CD4-positive, alpha-beta T cell treated with Interleukin-12 subunit alpha and Interleukin-12 subunit beta, for 1 hour (primary cell): ENCODE measurements around the gene CFAP54.
"Not testable (repeated sequence)": the region's sequence is repeated elsewhere in the genome, so short reads cannot be mapped to it uniquely, and the experiment has no call there.

Experiments used
- DNase-seq: peaks from one replicate; pipeline ENCODE4 v3.0.0-alpha.2; 2020

The CFAP54 gene

DNA sequence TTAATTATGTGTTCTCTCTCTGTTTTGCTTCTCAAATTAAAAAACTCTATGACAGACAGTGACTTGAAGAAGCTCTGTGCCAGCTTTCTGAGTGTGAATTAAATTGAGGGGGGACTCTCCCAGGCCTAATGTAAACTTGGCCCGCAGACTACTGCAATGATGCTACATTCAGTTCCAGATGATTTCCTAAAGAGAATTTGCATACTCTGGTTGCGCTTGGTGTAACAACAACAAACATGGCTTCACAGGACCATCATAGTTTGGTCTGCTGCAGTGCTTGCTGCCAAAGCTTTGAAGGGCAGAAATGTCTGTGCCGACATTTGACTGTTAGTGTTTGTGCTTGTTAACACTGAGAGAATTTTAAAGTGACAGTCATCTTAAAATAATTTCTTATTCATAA lies 25.0 kb downstream of the CFAP54 start:
- DNase-seq = no peak

DNA sequence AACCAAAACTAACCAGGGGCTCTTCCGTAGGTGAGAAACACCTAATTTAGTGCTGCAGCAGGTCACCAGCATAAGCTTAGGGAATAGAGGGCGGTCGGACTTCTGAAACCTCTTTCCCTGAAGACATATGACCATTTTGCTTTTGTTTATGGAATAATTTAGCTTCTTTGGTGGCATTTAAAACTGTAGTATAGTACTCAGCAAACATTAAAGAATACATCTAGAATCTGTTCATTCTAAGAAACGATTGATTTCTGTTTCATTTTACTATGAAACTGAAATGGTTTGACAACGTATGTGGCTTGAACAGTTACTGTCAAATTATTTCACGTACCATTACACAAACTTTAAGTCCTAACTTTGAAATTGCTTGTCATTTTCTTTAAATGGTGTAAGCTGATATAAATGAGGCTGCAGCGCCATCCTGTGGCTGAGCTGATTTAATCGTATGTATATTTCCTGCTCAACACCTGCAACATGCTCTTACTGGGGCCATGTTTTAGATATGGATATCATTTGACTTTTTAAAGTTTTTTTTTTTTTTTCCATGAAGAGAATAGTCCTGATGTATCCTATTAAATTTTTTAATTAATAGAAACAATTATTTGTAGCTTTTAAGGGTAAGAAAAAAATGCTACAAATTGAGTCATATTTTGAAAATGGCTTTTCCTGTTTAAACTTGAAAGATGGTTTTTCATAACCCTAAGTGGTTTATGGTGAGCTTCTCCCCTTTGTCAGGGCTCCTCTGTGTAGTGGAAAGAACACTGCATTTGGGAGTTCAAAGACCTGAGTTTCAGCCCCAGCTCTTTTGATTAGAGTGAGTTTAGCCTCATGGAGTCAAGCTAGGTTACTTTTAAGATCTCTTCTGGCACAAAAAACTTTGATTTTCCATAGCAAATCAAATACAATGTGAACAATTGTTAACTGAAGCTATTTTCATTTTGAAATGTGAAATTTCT lies 27.4 kb downstream of the CFAP54 start:
- DNase-seq = peak; percentile 86

DNA sequence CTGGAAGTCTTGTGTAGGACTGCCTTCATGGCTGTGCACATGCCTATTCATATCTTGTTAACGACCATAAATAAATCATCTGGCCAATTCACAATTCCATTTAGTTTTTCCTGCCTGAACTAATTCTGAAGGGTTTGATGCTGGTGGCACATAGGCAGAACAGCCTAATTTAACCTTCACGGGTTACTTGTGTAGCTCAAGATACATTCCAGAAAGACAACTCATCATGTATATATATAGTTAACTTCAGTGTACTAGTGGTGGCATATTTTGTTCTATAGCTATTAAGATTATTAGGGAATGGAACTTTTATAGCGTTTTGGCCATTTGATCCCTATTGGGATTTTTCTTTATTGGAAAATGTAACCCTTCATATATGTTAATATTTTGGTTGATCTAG lies 31.4 kb downstream of the CFAP54 start:
- no peak for DNase-seq

DNA sequence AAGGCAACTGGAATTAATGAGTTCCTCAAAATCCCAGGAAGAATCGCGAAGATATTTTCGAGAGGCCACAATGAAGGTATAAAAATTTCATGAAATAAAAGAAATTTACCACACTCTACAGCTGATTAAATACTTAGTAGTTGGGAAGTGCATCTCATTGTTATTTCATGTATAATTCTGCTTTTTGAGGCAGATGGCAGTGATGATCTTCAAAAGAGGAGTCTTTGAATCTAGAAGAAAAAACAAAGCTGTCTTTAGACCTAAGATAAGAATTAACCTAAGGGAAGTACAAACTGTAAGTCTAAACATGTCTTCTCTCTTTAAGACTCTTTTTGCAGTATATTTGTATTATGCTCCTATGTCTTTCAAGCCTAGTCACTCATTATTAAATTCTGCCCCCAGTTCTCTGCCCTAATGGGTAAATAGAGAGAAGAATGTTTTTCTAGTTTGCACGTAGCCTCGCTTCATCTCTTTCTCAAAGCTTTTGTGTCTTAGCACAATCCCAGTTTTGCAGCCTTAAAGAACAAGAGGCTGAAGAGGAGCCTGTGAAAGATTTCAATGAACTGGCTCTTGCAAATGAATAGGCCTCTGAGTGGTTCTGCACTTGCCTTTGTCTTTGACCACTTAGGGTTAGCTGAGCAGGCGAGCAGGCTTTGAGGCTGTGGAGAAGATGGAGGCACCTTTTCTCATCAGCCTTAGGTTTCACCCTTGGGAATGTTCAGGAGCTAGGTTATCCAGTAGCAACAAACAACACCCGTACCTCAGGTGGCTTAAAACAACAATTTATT lies 32.7 kb downstream of the CFAP54 start:
- DNase-seq = no peak

DNA sequence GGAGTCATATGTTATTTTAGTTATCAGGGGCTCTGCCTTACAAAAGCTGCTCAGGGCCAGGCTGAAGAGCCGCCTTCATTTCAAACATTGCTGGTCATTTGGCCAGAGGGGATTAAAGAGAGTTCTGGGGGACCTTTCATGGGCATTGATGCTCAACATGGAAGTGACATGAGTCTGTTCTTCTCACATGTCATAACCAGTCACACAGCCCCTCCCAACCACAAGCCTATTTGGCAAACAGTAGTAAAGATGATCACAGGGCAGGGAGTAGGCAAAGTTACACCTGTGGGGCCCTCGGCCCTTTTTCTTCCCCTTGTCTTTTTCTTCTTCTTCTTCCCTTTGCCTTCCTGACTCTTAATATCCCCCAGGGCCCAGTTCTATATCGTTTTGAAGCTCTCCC lies 33.3 kb downstream of the CFAP54 start:
- DNase-seq = no peak

DNA sequence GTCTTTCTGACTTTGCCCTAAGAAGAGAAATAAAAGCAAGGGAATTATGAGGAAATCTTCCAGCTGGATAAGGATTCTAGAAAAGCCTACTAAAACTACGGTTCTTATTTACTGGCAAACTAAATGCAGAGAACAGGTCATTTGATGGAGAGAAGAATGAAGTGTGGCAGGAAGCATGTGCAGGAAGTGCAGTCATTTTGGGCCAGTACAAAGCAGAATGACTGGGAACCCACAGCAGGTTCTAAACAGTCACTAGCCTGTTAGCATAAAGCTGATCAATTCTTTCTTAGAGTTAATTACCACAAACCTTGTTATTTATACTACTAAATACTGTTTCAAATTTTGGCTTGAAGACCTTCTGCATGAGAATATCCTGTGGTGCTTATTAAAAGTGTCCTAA lies 36.7 kb downstream of the CFAP54 start:
- DNase-seq = no peak

DNA sequence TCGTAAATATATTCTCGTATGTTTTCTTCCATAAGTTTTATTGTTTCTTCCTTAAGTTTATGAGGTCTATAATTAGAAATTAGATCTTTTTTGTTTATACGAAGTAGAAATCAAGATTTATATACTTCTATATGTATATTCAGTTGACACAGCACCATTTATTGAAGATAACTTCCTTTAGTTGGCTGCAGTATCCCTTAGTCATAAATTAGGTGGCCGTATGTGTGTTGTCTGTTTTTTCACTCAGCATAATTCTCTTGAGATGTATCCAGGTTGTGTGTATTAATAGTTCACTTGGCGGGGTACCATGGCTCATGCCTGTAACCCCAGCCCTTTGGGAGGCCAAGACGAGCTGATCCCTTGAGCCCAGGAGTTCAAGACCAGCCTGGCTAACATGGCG lies 40.5 kb downstream of the CFAP54 start:
- DNase-seq = no peak

DNA sequence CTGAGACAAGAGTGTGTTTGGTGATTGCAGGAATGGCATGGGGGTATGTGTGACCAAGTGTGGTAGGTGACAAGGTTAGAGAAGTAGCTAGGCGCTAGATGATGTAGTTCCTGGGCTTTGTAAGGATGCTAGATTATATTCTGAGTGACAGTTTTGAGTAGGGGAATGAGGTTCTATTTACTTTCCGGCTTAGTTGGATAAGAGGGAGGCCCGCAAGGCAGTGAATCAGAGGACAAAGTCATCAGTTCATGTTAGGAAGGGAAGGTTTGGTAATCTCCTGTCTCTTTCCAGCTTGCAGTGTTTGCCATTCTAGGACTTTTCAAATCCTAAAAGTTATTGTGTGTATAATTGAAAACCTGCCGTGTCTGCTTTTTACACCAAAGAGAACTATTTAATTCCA lies 45.0 kb downstream of the CFAP54 start:
- no peak for DNase-seq

DNA sequence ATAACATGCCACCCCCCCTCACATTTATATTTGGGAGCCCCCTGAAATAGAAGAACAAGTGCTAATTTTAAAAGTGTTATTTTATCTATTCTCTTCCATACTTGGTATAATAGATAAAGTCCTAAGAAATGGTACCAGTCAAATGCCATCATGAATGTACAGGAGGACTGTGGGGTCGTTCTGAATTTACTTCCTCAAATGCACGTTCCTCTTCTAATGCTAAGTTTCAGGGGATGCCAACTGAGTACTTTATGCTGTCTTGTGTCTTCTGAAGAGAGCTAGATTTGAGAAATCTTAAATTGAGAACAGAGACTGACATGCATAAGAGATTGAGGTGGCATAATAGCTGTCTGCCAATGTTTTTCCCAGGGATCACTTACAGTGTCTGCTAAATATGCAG lies 59.0 kb downstream of the CFAP54 start:
- DNase-seq = no peak

DNA sequence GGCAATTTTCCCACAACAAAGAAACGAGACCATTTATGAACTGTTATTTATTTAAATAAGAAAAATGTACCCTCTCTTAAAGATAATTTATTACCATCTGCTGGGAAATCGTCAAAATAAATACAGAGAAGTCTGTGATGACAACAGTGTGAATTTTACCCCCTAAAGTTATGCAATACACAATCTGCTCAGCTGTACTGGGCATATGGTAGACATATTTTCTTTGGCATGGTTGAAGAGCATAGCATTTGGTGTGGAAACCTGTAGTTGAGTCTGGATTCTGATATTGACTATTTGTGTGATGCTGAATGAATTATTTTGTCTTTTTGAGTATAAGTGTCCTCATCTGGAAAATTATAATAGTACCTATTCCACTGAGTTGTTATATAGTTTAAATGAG lies 60.0 kb downstream of the CFAP54 start:
- DNase-seq = no peak

DNA sequence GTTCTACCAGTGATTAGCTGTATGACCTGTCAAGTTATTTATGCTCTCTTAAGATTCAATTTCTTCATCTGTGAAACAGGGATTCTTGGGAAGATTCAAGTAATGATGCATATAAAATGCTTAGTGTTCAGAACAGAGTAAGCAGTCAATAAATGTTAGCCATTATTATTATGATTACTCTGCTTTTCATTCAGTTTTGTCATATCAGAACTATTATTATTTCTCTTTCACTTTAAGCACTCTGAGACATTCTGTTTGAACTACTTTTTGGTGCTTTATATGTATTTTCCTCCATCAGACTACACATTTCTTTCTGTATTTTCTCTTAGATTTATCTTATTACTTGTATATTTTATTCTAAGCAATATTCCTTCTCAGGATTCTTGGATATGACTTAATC lies 81.2 kb downstream of the CFAP54 start:
- no peak for DNase-seq

DNA sequence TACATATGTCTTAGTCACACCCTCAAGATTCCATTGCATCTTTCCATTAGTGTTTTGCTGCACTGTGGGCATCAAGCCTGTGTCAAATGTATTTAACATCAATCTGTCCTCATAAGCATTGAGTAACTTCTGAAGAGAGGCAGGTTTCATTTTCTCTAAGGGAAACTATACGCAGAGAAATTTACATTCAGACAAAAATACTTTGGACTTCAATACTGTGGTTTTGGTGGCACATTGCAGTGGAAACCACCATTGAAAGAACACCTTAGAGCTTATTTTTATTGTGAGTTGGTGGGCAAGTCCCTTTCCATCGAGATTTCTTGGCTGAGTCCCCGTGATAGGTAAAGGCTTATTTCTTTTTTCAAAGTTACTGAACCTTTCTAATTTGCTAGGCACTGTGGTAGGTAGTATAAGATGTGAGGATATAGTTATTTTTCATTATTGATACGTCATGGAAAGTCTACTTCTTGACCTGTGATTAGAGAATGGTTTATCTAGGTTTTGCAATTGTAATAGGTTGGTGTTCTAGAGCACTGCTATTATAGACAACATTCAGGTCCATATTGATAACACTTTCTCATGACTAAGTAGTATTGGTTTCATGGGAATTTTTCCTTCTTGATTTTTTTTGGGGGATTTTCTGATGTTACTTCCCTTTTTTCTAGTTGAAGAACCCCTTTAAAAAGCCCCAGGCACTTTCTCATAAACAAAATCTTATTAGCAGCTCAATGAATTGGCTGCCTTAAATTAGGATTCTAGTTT lies 81.9 kb downstream of the CFAP54 start:
- DNase-seq = peak; percentile 6

DNA sequence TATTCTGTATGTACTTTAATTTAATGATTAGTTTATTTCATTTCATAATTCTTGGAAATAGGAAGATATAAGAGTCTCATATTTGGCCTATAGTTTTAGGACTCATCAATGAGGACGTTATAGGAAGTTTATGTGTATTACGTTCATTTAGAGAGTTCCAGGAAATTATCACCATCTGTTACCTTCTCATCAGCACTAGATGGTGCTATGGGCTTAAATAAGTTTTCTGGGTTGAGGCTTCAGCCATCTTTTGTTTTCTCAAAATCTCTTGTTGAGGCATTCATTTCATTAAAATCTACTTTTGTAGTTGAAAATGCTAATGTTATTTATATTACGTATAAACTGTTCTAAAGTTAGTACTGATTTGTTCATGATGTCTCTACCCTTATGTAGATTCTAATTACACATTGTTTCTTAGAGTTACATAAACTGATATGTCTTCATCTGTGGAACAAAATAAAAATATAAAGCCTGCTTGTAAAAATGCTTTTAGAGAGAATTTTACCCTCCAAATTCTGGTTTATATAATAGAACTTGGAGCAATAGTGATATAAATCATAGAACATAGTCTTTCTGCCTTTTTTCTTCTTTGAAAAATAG lies 89.2 kb downstream of the CFAP54 start:
- peak; percentile 65 for DNase-seq

DNA sequence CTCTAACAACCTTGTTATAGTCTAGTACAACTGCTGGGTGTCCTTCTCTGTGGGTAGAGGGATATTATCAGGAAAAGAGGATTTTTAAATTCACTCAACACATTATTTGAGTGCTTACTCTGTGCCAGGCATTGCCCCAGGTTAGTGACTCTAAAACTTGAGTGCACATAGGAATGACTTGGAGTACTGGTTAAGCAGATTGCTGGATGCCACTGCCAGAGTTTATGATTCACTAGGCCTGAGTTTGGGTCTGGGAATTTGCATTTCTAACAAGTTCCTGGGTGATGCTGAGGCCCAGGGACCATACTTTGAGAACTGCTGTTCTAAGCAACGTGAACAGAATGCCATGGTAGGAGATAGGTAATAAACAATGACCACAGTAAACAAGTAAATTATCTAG lies 96.6 kb downstream of the CFAP54 start:
- DNase-seq = no peak

DNA sequence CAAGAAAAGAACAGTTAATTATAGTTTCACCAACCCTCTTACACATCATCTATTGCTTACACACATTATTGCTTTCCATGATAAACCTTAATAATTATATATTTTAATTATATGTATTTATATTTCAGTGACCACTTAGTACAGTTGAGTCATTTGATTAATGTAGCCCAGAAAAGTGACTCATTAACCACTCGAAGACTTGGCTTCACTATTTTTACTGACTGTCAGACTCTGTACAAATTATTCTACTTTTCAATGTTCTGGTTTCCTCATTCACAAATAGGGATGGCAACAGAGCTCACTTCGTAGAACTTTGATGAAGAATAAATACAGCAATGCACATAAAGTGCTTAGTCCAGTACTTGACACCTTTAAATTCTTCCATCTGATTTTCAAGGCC lies 98.3 kb downstream of the CFAP54 start:
- DNase-seq = no peak

DNA sequence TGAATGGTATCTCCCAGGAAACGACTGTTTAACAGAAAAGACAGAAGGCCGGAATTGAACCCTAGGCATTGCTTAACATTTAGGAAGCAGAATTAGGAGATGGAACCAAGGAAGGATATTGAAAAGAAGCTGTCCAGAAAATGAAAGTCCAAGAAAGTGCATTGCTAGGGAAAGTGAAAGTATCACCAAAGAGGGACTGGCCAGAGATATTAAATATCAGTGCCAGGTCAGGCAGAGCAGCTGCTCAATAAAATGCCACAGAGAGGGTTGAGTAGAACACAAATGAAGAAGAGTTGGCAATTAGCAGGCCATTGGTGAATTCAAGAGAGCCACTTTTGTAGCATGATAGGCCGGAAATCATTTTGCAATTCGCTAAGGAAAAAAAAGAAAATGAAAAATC lies 101.6 kb downstream of the CFAP54 start:
- DNase-seq = no peak

DNA sequence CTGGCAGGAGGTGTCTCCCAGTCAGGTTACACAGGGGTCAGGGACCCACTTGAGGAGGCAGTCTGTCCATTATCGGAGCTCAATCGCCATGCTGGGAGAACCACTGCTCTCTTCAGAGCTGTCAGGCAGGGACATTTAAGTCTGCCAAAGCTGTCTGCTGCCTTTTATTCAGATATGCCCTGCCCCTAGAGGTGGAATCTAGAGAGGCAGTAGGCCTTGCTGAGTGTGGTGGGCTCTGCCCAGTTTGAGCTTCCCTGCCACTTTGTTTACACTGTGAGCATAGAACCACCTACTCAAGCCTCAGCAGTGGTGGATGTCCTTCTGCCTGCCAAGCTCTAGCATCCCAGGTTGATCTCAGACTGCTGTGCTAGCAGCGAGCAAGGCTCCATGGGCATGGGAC lies 115.0 kb downstream of the CFAP54 start:
- not testable (repeated sequence) for DNase-seq

DNA sequence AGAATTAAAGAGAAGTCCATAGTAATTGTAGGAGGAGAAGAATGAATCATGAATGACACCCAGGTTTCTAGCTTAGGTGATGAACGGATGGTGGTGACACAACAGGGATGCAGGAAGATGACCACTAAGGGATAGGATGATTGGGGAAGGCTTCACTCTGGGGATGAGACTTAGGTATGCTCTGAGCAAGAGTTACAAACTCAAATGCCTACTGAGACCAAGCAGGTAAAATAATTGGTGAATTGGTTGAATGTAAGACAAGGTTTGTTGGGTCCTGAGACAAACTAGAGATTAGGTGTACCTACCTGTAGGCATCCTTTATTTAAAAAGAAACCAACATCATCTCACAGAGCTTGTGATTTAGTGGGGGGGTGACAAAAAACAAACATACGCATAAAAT lies 116.3 kb downstream of the CFAP54 start:
- DNase-seq = no peak

DNA sequence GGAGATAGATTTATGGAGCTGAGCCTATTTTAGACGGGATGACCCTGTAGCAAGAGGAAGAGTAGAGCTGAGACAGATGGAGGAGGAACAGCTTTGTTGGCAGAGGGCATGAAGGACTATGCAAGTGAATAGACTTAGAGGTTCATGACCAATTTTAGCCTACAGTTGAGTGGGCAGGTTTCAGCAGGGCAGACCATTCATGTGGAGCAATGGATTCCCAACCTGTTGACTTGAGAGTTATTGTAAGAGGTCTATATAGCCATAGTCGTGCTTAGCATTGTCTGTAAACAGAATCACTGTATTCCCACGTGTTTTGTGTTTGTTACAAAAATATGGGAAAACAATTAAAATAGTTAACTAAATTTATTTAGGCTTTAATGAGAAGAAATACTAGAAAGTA lies 116.8 kb downstream of the CFAP54 start:
- no peak for DNase-seq

DNA sequence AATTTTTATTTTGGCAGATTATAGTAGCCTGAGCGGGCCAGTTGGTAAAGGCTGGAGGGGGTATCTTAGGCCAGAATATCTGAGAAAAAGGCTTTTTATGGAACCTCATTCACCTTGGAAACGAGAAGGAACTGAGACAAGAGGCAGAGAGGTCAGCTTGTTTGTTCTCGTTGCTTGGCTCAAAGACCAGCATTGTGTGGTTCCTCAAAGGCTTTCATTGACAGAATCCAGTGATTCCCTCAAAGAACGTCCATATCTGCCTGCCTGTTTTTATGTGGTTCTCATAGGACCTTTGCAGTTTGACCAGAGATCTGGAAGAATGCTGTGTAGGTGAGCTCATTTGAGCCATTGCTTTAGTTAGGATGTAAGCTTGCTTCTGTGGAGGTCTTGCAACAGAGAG lies 117.3 kb downstream of the CFAP54 start:
- DNase-seq = no peak

DNA sequence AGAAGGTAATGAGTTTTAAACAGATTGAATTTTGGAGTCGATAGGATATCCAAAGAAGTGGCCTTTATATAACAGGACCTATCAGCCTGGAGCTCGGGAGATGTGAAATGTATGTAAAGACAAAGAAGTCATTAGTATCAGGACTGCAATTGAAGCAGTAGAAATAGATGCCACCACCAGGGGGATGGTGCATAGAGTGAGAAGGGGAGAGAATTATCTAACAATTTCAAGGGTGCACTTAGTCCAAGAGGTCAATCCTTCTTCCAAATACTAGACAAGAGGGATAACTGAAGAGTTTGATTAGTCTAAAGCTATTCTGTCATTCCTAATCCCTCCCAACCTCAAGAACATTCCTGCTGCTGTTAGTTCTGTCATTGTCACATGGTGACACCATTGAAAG lies 127.8 kb downstream of the CFAP54 start:
- no peak for DNase-seq

DNA sequence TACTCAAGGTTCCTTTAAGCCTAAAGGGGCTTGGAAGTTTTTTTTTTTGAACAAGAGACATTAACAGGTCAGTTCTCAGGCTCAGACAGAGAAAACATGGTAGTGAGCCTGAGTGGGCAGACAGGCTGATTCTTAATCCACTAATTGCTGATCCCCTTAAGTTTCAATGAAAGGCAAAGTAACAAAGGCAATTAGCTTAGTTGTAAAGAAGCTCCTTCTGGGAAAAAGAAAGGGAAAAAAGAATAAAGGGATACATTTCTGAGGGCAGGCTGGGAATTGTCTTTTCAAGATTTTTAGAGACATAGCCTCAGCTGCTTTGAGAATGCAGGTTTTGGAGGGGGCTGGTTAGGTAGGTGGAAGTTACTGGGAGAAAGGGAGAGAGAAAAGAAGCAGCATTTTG lies 133.8 kb downstream of the CFAP54 start:
- no peak for DNase-seq

DNA sequence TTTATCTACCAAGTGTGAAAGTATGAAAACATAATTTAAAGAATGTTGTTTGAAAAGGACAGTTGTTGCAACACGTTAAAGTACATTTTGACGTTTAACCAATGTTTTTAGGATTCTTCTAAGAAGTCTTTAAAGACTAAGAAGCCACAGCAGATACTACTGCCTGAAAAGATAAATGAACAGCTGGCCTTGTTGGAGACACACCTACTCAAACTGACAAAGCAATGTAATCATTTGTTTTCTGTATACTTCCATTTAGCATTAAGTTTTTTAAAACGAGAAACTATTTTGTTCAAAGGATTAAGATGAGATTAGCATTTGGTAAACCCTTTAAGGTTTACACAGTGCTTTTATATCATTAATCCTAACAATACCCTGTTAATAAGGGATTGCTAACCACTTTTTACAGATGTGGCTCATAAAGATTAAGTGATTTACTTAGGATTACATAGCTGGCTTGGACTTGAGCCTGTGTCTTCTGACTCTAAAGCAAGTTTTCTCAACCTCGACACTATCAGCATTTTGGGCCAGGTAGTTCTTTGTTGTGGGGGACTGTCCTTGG lies 134.4 kb downstream of the CFAP54 start:
- no peak for DNase-seq
